Loucy (cell line): Measurements from ENCODE around the gene ARMC5.

Source experiments
- H2AFZ ChIP-seq: fragments of 200-600 bp; sonication (generic); 2 replicates; pipeline ENCODE4 v1.6.0; 2016; ENCODE audit warnings: antibody characterized with exemption, mild to moderate bottlenecking, low read length, moderate library complexity
- H3F3A ChIP-seq: fragments of 200-600 bp; 2 replicates; pipeline ENCODE4 v1.6.0; 2016; ENCODE audit warnings: antibody characterized with exemption, low read depth, mild to moderate bottlenecking
- H3K27me3 ChIP-seq: fragments of 200-600 bp; sonication (generic); 2 replicates; pipeline ENCODE4 v1.6.1; 2014; ENCODE audit warnings: low read length, mild to moderate bottlenecking; ENCODE audit not compliant: insufficient read depth, poor library complexity, severe bottlenecking
- H3K36me3 ChIP-seq: fragments of 200-600 bp; sonication (generic); 2 replicates; pipeline ENCODE4 v1.6.1; 2016; ENCODE audit warnings: low read length; ENCODE audit not compliant: insufficient read depth
- H3K4me1 ChIP-seq: fragments of 200-600 bp; sonication (generic); 2 replicates; pipeline ENCODE4 v1.5.1; 2014; ENCODE audit warnings: low read length, mild to moderate bottlenecking; ENCODE audit not compliant: insufficient read depth, poor library complexity, severe bottlenecking
- H3K4me2 ChIP-seq: fragments of 200-600 bp; sonication (generic); 2 replicates; pipeline ENCODE4 v1.6.0; 2014; ENCODE audit warnings: antibody characterized with exemption, low read length, low read depth, mild to moderate bottlenecking; ENCODE audit not compliant: poor library complexity, severe bottlenecking
- H3K4me3 ChIP-seq: fragments of 200-600 bp; sonication (generic); 2 replicates; pipeline ENCODE4 v1.5.1; 2014; ENCODE audit warnings: low read length, mild to moderate bottlenecking, mixed read lengths; ENCODE audit not compliant: poor library complexity, severe bottlenecking
- H3K79me2 ChIP-seq: fragments of 200-600 bp; sonication (generic); 2 replicates; pipeline ENCODE4 v1.6.1; 2014; ENCODE audit warnings: low read length; ENCODE audit not compliant: insufficient read depth
- H3K9ac ChIP-seq: fragments of 200-600 bp; sonication (generic); 2 replicates; pipeline ENCODE4 v1.6.0; 2014; ENCODE audit warnings: mild to moderate bottlenecking, low read depth, low read length, moderate library complexity; ENCODE audit not compliant: poor library complexity, severe bottlenecking
- H3K9me2 ChIP-seq: fragments of 200-600 bp; sonication (generic); replicated peaks from 2 replicates; pipeline ENCODE4 v1.6.1; 2016; ENCODE audit warnings: low read depth, low read length, mixed read lengths
- H3K9me3 ChIP-seq: fragments of 200-600 bp; sonication (generic); 2 replicates; pipeline ENCODE4 v1.6.1; 2014; ENCODE audit warnings: mild to moderate bottlenecking, antibody characterized with exemption, low read length, low read depth; ENCODE audit not compliant: insufficient read depth
- H4K20me1 ChIP-seq: fragments of 200-600 bp; sonication (generic); 2 replicates; pipeline ENCODE4 v1.6.0; 2014; ENCODE audit warnings: antibody characterized with exemption, low read length, mild to moderate bottlenecking; ENCODE audit not compliant: insufficient read depth, poor library complexity, severe bottlenecking
- EZH2phosphoT487 ChIP-seq: fragments of 200-600 bp; IDR thresholded peaks from 2 replicates; pipeline ENCODE4 v1.6.1; 2018; ENCODE audit warnings: antibody characterized with exemption, mild to moderate bottlenecking, moderate library complexity, borderline replicate concordance
- TF ChIP-seq, protein P1 (sequence below): fragments of 200-600 bp; sonication (generic); conservative IDR thresholded peaks from 2 replicates; pipeline ENCODE4 v1.5.1; 2014; ENCODE audit warnings: mild to moderate bottlenecking, antibody characterized with exemption, low read length

The ARMC5 gene

DNA sequence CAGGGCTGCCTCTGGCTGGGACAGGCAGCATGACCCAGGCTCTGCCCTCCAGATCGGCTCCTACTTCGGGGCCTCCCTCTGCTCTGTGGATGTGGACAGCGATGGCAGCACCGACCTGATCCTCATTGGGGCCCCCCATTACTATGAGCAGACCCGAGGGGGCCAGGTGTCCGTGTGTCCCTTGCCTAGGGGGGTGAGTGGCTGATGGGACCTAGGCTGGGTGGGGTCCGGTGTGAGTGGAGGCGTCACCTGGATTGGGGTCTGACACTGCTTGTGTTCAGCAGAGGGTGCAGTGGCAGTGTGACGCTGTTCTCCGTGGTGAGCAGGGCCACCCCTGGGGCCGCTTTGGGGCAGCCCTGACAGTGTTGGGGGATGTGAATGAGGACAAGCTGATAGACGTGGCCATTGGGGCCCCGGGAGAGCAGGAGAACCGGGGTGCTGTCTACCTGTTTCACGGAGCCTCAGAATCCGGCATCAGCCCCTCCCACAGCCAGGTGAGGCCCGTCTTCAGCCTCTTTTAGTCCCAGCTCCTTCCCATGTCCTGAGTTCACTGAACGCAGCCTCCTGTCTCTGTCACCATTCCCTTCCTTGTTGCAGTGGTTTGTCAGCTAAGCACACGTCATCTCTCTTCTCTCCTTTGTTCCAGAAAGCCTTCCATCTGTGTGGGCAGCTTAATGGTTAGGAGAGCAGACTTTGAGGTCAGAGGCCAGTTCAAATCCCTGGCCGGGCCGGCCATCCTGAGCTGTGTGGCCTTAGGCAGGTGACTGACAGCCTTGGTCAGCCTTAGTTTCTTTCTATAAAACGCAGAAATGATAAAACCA, 48.1 kb upstream of the ARMC5 start:
- TF ChIP-seq, protein P1, sequence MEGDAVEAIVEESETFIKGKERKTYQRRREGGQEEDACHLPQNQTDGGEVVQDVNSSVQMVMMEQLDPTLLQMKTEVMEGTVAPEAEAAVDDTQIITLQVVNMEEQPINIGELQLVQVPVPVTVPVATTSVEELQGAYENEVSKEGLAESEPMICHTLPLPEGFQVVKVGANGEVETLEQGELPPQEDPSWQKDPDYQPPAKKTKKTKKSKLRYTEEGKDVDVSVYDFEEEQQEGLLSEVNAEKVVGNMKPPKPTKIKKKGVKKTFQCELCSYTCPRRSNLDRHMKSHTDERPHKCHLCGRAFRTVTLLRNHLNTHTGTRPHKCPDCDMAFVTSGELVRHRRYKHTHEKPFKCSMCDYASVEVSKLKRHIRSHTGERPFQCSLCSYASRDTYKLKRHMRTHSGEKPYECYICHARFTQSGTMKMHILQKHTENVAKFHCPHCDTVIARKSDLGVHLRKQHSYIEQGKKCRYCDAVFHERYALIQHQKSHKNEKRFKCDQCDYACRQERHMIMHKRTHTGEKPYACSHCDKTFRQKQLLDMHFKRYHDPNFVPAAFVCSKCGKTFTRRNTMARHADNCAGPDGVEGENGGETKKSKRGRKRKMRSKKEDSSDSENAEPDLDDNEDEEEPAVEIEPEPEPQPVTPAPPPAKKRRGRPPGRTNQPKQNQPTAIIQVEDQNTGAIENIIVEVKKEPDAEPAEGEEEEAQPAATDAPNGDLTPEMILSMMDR: no peak
- no peak for TF ChIP-seq EZH2phosphoT487
- Histone ChIP-seq H3K9ac (no peak overlapping the region), H3K27me3 (no peaks in the 10 kb centered on the region)

DNA sequence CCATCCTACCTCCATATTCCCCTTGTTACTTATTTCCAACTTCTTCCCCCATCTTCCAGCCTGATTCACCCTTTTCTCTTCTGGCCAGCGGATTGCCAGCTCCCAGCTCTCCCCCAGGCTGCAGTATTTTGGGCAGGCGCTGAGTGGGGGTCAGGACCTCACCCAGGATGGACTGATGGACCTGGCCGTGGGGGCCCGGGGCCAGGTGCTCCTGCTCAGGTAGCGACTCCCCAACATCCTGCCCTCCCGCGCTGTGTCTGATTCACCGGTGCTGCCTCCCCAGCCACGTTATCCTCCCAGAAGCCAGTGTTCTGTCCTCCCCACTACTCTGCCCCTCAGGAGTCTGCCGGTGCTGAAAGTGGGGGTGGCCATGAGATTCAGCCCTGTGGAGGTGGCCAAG, 46.6 kb upstream of the ARMC5 start:
- H3K36me3 ChIP-seq: no peaks in the 10 kb centered on the region

More for the DNA sequence above, 48.1 kb upstream of the ARMC5 start:
- Histone ChIP-seq H2AFZ (no peak overlapping the region), H3K4me1 (no peaks in the 10 kb centered on the region), H4K20me1 (no peaks in the 10 kb centered on the region), H3K36me3 (no peaks in the 10 kb centered on the region), H3K9me2 (no peaks in the 10 kb centered on the region), H3K4me2 (no peak overlapping the region), H3K4me3 (no peak overlapping the region), H3K79me2 (no peaks in the 10 kb centered on the region), H3F3A (no peaks in the 10 kb centered on the region), H3K9me3 (no peaks in the 10 kb centered on the region)

DNA sequence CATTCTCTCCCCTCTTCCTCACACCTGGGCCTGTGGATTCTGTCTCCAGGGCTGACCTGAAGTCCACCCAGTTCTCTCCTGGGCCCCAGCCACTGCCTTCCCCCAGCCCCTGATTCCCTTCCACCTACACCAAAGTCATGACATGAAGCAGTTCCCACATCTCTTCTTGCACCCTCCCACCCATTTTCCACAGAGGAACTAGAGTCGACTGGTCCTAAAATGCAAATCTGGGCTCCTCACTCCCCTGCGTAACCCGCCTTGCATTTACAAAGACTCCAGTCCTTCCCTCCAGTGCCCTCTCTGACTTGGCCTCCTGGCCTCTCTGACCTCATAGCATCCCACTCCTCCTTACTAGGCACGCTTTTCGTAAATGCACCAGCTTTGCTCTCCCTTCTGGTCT, 45.9 kb upstream of the ARMC5 start:
- H3K36me3 ChIP-seq: no peaks in the 10 kb centered on the region
- H3K4me3 ChIP-seq: no peak overlapping the region
- no peaks in the 10 kb centered on the region for H3K9me2 ChIP-seq
- H3K9me3 ChIP-seq: no peaks in the 10 kb centered on the region
- no peaks in the 10 kb centered on the region for H3F3A ChIP-seq
- H3K79me2 ChIP-seq: no peaks in the 10 kb centered on the region
- H3K9ac ChIP-seq: no peak overlapping the region
- no peaks in the 10 kb centered on the region for H3K27me3 ChIP-seq
- H3K4me1 ChIP-seq: peaks cover 3% of the 10 kb centered on the region
- no peaks in the 10 kb centered on the region for H4K20me1 ChIP-seq
- TF ChIP-seq EZH2phosphoT487: no peak
- TF ChIP-seq, protein P1: no peak
- no peak overlapping the region for H2AFZ ChIP-seq
- no peak overlapping the region for H3K4me2 ChIP-seq

More for the DNA sequence above, 46.6 kb upstream of the ARMC5 start:
- H3K9me3 ChIP-seq: no peaks in the 10 kb centered on the region
- no peaks in the 10 kb centered on the region for H3K79me2 ChIP-seq
- H3K27me3 ChIP-seq: no peaks in the 10 kb centered on the region
- no peak overlapping the region for H3K4me2 ChIP-seq
- H3F3A ChIP-seq: no peaks in the 10 kb centered on the region
- no peak overlapping the region for H3K4me3 ChIP-seq
- H3K9me2 ChIP-seq: no peaks in the 10 kb centered on the region
- peaks cover 3% of the 10 kb centered on the region for H3K4me1 ChIP-seq
- H4K20me1 ChIP-seq: no peaks in the 10 kb centered on the region
- no peak overlapping the region for H2AFZ ChIP-seq
- TF ChIP-seq EZH2phosphoT487: no peak
- TF ChIP-seq, protein P1: no peak
- no peak overlapping the region for H3K9ac ChIP-seq
